Osteoblast (primary cell): ENCODE results near the gene EMC1. TPM values are rescaled to one million over a fixed set of nuclear protein-coding genes. Genes with fewer than 3 reads are reported as not detected.
"Not testable (repeated sequence)": the region's sequence is repeated elsewhere in the genome, so short reads cannot be mapped to it uniquely, and the experiment has no call there.

ENCODE experiments used
- DNase-seq: peaks from one replicate; pipeline ENCODE4 v3.0.0; 2011; ENCODE audit warnings: low spot score, mixed read lengths; ENCODE audit not compliant: insufficient read length; ENCODE audit errors: missing footprints
- H2AFZ ChIP-seq: 2 replicates; pipeline ENCODE4 v1.6.0; 2011; ENCODE audit warnings: mild to moderate bottlenecking, low read length
- H3K27ac ChIP-seq: 2 replicates; pipeline ENCODE4 v1.5.1; 2011; ENCODE audit warnings: mild to moderate bottlenecking, low read depth, low read length, moderate library complexity
- H3K27me3 ChIP-seq: 2 replicates; pipeline ENCODE4 v1.6.0; 2012; ENCODE audit warnings: mild to moderate bottlenecking, control low read depth, inconsistent platforms, low read length, moderate library complexity; ENCODE audit not compliant: insufficient read depth
- H3K36me3 ChIP-seq: 2 replicates; pipeline ENCODE4 v1.5.1; 2011; ENCODE audit warnings: mild to moderate bottlenecking, low read length, control low read depth, moderate library complexity; ENCODE audit not compliant: insufficient read depth
- H3K4me1 ChIP-seq: 2 replicates; pipeline ENCODE4 v1.5.1; 2011; ENCODE audit warnings: mild to moderate bottlenecking, low read length, control low read depth, moderate library complexity; ENCODE audit not compliant: insufficient read depth
- H3K4me2 ChIP-seq: 2 replicates; pipeline ENCODE4 v1.6.0; 2011; ENCODE audit warnings: mild to moderate bottlenecking, low read length; ENCODE audit not compliant: insufficient read depth
- H3K4me3 ChIP-seq: fragments of 200-600 bp; sonication (generic); 3 replicates; pipeline ENCODE4 v1.5.1; 2012; ENCODE audit warnings: mild to moderate bottlenecking, low read length, inconsistent platforms; ENCODE audit not compliant: insufficient read depth
- H3K79me2 ChIP-seq: 2 replicates; pipeline ENCODE4 v1.6.0; 2012; ENCODE audit warnings: mild to moderate bottlenecking, low read length, control low read depth, inconsistent platforms; ENCODE audit not compliant: insufficient read depth
- H3K9me3 ChIP-seq: 2 replicates; pipeline ENCODE4 v1.5.1; 2011; ENCODE audit warnings: low read depth, low read length, control low read depth
- H4K20me1 ChIP-seq: 2 replicates; pipeline ENCODE4 v1.6.0; 2012; ENCODE audit warnings: mild to moderate bottlenecking, low read length, control low read depth; ENCODE audit not compliant: insufficient read depth
- total RNA-seq: library from RNA; depleted of rRNA; stranded (reverse); fragments of >200 nt; gene quantifications from 2 replicates; pipeline ENCODE4 v1.2.3, GENCODE V29; 2012
- TF ChIP-seq, protein P1 (sequence below): IDR thresholded peaks from 2 replicates; pipeline ENCODE4 v1.5.1; 2011; ENCODE audit warnings: mild to moderate bottlenecking, low read depth, low read length, moderate library complexity; ENCODE audit errors: extremely low read depth

Gene EMC1
- total RNA-seq, 1 donor: 64.1 TPM

DNA sequence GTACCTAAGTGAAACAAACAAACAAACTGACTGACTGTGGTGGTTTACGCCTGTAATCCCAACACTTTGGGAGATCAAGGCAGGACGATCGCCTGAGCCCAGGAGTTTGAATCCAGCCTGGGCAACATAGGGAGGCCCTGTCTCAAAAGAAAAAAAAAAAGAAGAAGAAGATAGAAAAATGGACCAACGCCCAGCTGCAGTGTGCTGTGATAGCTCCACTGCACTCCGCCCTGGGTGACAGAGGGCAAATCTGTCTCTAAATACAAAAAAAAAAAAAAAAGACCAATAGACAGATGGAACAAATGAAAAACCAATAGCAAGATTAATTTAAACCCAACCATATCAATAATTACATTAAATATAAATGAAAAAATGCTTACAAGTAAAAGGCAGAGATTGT lies 23.3 kb upstream of the EMC1 start:
- Histone ChIP-seq H3K27ac (no peak overlapping the region), H3K9me3 (no peaks in the 10 kb centered on the region), H3K4me1 (no peaks in the 10 kb centered on the region), H3K36me3 (no peaks in the 10 kb centered on the region), H3K27me3 (no peaks in the 10 kb centered on the region), H3K4me3 (no peak overlapping the region), H4K20me1 (no peaks in the 10 kb centered on the region), H3K4me2 (no peak overlapping the region), H3K79me2 (no peaks in the 10 kb centered on the region), H2AFZ (no peak overlapping the region)
- no peak for DNase-seq
- TF ChIP-seq, protein P1, sequence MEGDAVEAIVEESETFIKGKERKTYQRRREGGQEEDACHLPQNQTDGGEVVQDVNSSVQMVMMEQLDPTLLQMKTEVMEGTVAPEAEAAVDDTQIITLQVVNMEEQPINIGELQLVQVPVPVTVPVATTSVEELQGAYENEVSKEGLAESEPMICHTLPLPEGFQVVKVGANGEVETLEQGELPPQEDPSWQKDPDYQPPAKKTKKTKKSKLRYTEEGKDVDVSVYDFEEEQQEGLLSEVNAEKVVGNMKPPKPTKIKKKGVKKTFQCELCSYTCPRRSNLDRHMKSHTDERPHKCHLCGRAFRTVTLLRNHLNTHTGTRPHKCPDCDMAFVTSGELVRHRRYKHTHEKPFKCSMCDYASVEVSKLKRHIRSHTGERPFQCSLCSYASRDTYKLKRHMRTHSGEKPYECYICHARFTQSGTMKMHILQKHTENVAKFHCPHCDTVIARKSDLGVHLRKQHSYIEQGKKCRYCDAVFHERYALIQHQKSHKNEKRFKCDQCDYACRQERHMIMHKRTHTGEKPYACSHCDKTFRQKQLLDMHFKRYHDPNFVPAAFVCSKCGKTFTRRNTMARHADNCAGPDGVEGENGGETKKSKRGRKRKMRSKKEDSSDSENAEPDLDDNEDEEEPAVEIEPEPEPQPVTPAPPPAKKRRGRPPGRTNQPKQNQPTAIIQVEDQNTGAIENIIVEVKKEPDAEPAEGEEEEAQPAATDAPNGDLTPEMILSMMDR: no peak

DNA sequence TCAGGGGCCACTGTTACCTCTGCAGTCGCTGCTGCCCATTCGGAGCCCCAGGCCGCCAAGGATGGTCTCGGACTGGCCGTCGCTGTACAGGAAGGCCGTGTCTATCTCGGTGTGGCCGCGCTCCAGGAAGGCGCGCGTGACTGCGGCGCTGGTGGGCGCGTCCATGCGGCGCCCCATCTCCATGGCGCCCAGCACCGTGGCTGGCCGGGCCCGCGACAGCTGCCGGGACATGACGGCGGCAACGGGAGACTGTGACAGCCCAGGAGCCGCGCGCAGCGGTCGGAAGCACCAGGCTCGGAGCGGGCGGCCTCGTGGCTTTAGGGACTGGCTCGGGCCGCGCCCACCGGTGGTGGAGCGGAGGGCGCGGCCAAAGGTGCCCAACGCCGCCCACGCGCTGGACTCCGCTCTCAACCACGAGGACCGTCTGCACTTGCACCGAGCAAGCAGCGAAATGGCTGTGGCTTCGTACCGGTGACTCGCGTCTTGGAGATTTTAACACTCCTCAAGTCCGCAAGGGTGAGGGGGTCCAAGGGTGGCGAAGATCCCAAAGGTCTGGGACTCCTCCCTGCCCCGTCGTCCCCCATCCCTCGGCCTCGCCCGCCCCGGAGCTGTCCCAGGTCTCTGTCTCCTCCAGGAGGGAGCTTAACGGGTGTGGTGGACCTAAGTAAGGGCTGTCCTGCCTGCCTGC lies 22.7 kb upstream of the EMC1 start:
- H3K36me3 ChIP-seq, H3K27ac ChIP-seq, H3K9me3 ChIP-seq, H2AFZ ChIP-seq, H3K79me2 ChIP-seq, H3K4me1 ChIP-seq, H3K27me3 ChIP-seq, H4K20me1 ChIP-seq: not testable (repeated sequence)
- peak overlapping the region; percentile 28 for H3K4me2 ChIP-seq
- DNase-seq: peak; percentile 77
- H3K4me3 ChIP-seq: peak overlapping the region; percentile 28

DNA sequence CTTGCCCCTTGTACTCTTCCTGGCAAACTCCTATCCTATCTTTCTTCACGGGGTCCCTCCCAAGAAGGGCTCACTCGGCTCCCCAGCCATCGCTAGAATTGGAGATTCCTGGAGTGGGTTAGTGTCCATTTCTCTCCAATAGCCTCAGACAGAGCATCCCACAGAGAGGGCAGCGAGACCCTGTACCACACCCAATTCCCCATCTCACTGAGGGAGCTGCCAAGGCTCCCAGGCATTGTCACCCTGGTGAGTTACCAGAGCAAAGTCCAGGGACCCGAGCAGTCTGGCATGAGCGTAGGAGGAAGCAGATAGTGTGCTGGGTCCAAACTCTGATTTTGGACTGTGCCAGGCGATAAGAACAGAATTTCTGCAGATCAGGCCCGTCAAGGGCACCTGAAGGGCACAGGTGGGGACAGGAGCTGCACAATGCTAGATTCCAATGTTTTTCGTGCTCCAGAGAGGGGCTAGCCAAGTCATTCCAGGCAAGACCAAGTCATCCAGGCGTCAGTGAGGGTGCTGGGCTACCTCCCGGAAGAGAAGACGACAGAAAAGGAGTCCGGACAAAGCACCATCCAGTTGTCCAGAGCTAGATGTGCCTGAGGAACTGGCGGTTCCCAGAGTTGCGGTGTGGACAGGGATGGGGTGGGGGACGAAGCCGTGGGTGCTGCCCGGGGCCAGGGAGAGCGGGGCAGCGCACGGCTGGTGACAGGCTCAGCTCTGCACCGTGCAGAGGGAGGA lies 22.0 kb upstream of the EMC1 start:
- TF ChIP-seq, protein P1: no peak
- Histone ChIP-seq H3K4me3 (no peak overlapping the region), H2AFZ (no peak overlapping the region), H4K20me1 (no peaks in the 10 kb centered on the region), H3K79me2 (no peaks in the 10 kb centered on the region), H3K36me3 (no peaks in the 10 kb centered on the region), H3K4me2 (no peak overlapping the region), H3K27ac (no peak overlapping the region), H3K27me3 (no peaks in the 10 kb centered on the region), H3K9me3 (no peaks in the 10 kb centered on the region), H3K4me1 (no peaks in the 10 kb centered on the region)
- peak; percentile 61 for DNase-seq

DNA sequence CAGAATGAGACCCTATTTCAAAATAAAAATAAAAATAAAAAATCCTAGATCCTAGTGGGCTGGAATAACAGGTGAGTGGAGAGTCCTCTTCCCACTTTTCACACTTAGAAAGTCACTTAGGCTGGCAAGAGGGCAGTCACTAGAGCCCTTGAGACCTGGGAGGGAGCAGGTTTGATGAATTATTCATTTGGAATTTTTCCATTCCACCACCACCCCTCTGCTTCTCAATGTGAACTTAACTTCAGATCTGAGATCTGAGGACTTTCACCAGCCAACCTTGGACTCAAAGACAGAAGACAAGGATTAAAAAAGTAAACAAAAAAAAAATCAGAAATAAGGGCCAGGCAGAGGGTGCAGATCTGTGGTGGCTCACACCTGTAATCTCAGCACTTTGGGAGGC lies 20.7 kb upstream of the EMC1 start:
- Histone ChIP-seq H3K4me2 (no peak overlapping the region), H2AFZ (no peak overlapping the region), H3K9me3 (no peaks in the 10 kb centered on the region), H3K79me2 (no peaks in the 10 kb centered on the region), H3K27me3 (no peaks in the 10 kb centered on the region), H3K4me3 (no peak overlapping the region), H3K27ac (no peak overlapping the region), H3K36me3 (no peaks in the 10 kb centered on the region), H4K20me1 (no peaks in the 10 kb centered on the region), H3K4me1 (no peaks in the 10 kb centered on the region)
- DNase-seq: peak; percentile 52
- TF ChIP-seq, protein P1: no peak

DNA sequence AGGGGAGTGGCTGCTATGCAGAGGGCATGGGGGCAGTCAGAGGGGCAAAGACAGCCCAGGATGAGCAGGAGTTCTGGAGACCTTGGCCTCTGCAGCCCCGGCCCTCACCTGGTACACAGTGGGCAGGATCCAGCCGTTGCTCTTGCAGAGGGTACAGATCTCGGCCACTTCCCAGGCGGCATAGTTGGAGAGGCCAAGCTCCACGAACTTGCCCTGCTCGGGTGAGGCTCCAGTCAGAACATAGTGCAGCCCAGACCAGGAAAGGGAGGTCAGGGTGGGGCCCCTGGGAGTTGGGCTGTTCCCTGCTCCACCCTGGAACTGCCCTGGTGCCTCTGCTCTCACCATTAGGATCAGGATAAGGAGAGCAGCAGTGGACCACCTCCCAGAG lies 19.0 kb upstream of the EMC1 start:
- not testable (repeated sequence) for H2AFZ ChIP-seq, H4K20me1 ChIP-seq, DNase-seq

DNA sequence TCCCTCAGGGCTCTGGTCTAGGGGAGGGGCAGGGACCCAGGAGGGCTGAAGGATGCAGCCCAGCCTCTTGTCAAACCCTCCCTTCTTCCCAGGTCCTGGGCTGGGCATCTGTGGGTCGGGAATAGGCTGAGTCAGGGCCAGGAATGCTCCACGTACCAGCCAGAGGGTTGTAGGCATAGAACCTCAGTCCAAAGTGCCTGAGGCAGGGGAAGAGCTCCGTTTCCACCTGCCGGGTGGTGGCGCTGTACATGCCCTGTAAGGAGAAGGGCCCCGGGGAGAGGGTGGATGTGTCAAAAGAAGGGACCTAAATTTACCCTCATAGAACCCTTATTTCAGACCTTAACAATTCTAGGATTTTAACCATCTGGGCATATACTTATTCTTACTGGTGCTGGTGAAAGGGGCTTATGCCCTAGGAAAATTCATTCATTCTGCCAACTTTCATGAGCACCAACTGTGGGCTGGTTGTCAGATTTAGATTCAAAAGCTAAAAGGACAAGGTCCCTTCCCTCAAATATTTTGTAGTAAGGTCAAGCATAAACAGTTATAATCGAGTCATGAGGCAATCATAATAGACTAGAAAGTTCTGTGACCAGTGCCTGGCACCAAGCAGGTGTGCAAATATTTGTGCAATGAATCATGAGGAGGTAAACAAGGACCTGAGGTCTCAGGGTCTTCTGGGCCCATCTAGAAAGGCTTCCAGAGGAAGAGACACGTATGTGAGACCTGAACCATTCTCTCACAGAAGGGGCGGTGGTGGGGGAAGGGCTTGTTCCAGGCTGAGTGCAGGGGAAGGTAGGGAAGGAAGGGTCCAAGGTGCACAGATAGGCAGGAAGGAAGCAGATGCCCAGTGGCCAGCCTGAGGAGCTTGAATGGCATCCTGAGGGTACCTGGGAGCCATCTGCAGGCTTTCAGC lies 18.4 kb upstream of the EMC1 start:
- not testable (repeated sequence) for H3K9me3 ChIP-seq, H3K4me2 ChIP-seq, H3K27ac ChIP-seq, H2AFZ ChIP-seq, H3K79me2 ChIP-seq, H4K20me1 ChIP-seq, H3K4me1 ChIP-seq, H3K27me3 ChIP-seq, H3K4me3 ChIP-seq, H3K36me3 ChIP-seq
- DNase-seq: peak; percentile 49

More for the DNA sequence above, 19.0 kb upstream of the EMC1 start:
- not testable (repeated sequence) for H3K4me1 ChIP-seq, H3K9me3 ChIP-seq, H3K4me2 ChIP-seq, H3K36me3 ChIP-seq, H3K4me3 ChIP-seq, H3K79me2 ChIP-seq, H3K27me3 ChIP-seq, H3K27ac ChIP-seq
